NCI-H510A treated with DMSO at 0.1 percent for 48 hours (cell line): ENCODE data around the gene FUT8.
"Not testable (repeated sequence)": the region's sequence is repeated elsewhere in the genome, so short reads cannot be mapped to it uniquely, and the experiment has no call there.

Experiments used
- DNase-seq: peaks from one replicate; lab custom pipeline; 2025; lab: John Stamatoyannopoulos, UW

FUT8 gene

GRCh38 chr14:65622703-65623102, 210.2 kb downstream of the FUT8 start:
- DNase-seq = no peak

GRCh38 chr14:65623759-65624158, 211.2 kb downstream of the FUT8 start:
- no peak for DNase-seq

- no peak for DNase-seq
These were observed 214.8 kb downstream of the FUT8 start for GRCh38 chr14:65627315-65627714.

- DNase-seq = no peak
These were observed 216.1 kb downstream of the FUT8 start for GRCh38 chr14:65628664-65629063.

GRCh38 chr14:65631040-65631439, 218.5 kb downstream of the FUT8 start:
- DNase-seq = no peak

- DNase-seq = no peak
These were observed 220.0 kb downstream of the FUT8 start for GRCh38 chr14:65632487-65632886.

- DNase-seq = not testable (repeated sequence)
These were observed 221.1 kb downstream of the FUT8 start for GRCh38 chr14:65633666-65634065.

- DNase-seq = no peak
These were observed 225.2 kb downstream of the FUT8 start for GRCh38 chr14:65637780-65638179.

- no peak for DNase-seq
These were observed 226.7 kb downstream of the FUT8 start for GRCh38 chr14:65639216-65639615.

GRCh38 chr14:65650826-65651225, 238.3 kb downstream of the FUT8 start:
- DNase-seq = no peak

GRCh38 chr14:65656554-65656953, 244.0 kb downstream of the FUT8 start:
- no peak for DNase-seq

- DNase-seq = no peak
These were observed 245.7 kb downstream of the FUT8 start for GRCh38 chr14:65658202-65658601.

GRCh38 chr14:65661865-65662264, 249.3 kb downstream of the FUT8 start:
- no peak for DNase-seq

- DNase-seq = no peak
These were observed 251.9 kb downstream of the FUT8 start for GRCh38 chr14:65664436-65664835.

GRCh38 chr14:65676361-65677014, 264.0 kb downstream of the FUT8 start:
- no peak for DNase-seq

GRCh38 chr14:65685572-65685971, 273.0 kb downstream of the FUT8 start:
- no peak for DNase-seq

GRCh38 chr14:65686761-65687160, 274.2 kb downstream of the FUT8 start:
- no peak for DNase-seq

GRCh38 chr14:65689070-65689469, 276.5 kb downstream of the FUT8 start:
- DNase-seq = no peak

- DNase-seq = not testable (repeated sequence)
These were observed 280.0 kb downstream of the FUT8 start for GRCh38 chr14:65692566-65692965.

GRCh38 chr14:65696801-65697200, 284.3 kb downstream of the FUT8 start:
- no peak for DNase-seq

- DNase-seq = no peak
These were observed 291.0 kb downstream of the FUT8 start for GRCh38 chr14:65703521-65703920.

GRCh38 chr14:65703996-65704395, 291.5 kb downstream of the FUT8 start:
- no peak for DNase-seq

GRCh38 chr14:65704437-65704836, 291.9 kb downstream of the FUT8 start:
- no peak for DNase-seq

GRCh38 chr14:65704850-65705249, 292.3 kb downstream of the FUT8 start:
- no peak for DNase-seq
